HG03354 (cell line): ENCODE measurements around the gene PCED1B.
A peak's percentile ranks its signal among the peaks of the same experiment; 100 is the strongest.

ENCODE experiments used
- ATAC-seq: cut with Tn5 transposase; IDR thresholded peaks from one replicate; pipeline ENCODE4 v1.9.1; 2021; ENCODE audit warnings: mild to moderate bottlenecking; ENCODE audit not compliant: unreplicated experiment, poor library complexity, severe bottlenecking

PCED1B gene

GRCh38 chr12:47066278-47067025 is 13.0 kb upstream of the PCED1B start:
- no peak for ATAC-seq

DNA sequence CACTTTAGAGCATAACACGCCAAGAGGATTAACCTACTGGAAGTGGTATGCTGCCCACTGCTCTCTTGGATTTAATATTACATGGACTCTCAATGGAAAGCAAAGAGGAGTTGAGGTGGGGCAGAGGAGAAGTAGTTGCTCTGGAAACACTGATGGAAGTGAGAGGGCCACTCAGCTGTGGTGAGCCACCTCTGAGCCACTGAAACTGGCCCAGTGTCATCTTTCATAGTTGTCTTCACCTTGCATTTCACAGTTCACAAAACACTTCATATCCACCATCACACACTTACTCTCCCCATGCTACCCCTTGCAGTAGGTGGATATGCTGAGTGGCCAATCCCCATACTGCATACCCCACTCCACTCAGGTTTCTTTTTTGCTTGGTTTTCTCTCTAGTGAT is 12.2 kb upstream of the PCED1B start:
- no peak for ATAC-seq

DNA sequence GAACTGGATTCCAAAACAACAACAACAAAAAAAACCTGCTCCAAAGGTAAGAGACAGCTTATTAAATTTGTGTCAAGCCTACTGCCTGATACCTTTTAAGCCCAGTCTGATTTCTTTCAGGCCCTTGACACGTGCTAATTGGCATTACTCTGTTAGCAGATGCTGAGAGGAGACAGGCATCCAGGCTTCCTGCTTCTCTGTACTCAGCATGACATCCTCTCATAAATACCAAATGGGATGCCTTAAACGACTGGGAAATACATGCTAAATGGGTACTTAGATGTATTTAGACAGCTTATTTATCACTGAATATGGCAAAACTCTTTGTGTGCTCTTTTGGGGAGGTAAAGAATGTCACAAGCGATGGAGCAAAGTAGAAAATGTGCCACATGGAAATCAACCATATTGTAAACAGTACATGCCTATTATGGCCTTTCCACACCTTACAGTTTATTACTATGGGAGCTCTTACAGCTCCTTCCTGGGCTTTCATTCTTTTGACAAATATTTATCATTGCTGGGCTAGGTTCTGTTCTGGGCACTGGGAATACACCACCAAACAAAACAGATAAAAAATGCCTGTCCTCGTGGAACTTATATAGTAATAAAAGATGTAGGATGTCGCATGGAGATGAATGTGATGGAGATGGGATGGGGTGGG is 11.5 kb upstream of the PCED1B start:
- ATAC-seq, result no peak

GRCh38 chr12:47068539-47068938 is 10.9 kb upstream of the PCED1B start:
- ATAC-seq, result no peak

- no peak for ATAC-seq
These were observed 9.1 kb upstream of the PCED1B start for GRCh38 chr12:47070310-47070709.

- no peak for ATAC-seq
These were observed 8.1 kb upstream of the PCED1B start for GRCh38 chr12:47071241-47071852.

DNA sequence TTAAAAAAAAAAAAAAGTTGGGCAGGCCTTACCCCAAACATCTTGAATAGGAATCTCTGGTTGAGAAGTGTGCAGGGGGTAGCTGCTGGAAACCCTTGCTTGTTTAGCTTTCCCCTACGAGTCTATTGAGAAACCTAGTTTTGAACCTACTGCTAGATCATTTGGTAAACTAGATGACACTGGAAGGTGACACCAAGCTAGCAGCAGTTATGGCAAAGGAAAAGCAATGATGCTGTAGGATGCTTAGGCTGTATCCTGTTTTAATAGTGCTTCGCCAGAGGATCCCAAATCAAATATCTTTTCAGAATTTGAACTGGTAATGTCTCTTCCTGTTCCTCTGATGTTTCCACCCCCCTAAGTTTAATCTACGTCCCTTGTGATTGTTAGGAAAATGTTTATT is 5.5 kb upstream of the PCED1B start:
- ATAC-seq, result no peak

- ATAC-seq, result no peak
These were observed 4.7 kb upstream of the PCED1B start for GRCh38 chr12:47074757-47075156.

DNA sequence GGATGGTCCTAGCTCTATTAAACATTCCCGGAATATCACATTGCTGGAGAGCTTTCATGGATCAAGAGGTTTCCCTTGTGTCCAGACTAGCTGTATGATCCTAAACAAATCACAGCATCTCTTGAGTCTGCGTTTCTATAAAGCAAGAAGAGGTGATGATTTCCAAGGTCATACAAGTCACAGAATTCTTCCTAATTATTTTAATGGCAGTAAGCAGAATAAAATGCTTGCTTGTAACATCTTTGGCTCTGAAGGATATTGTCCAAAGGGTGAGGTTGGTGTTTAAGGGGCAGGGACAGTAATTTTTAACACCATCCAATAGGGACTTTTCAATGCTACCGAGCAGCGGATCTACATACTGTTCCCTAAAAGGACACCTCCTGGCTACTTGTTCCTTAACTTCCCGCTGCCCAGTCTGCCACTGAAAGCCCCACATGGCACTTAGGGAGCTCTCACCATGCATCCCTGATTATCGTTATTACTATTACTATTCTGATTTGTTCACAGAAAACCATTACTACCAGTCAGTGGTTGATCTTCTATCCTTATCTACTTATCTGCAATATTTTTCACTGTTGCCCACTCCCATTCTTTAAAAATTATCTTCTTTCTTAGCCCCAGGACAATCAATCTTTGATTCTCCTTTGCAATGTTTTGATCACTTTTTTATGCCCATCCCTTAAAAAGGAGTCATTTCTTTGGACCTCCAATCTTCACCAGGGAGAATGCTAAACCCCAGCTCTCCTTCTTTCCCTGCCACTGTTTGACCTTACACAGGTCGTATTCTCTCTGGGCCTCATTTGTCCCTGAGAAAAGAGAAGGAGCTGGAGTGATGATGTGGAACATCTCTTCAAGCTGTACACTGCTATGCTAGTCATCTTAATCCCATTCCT is 4.0 kb upstream of the PCED1B start:
- no peak for ATAC-seq

GRCh38 chr12:47077206-47078085 is 2.0 kb upstream of the PCED1B start:
- no peak for ATAC-seq

DNA sequence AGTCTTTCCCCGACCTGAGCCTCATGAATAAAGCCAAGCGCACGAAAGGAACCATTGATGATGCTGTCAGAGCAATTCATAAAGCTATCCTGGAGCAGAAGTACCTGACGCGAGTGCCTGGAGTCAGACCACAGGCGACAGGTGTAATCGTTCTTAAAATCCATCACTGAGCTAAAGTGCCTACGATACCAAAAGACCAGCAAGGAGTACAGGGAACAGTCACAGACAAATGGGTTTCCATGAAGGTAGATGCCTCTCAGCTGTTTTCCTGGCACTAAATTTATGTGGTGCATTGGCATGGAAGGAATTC is 1.4 kb upstream of the PCED1B start:
- no peak for ATAC-seq

DNA sequence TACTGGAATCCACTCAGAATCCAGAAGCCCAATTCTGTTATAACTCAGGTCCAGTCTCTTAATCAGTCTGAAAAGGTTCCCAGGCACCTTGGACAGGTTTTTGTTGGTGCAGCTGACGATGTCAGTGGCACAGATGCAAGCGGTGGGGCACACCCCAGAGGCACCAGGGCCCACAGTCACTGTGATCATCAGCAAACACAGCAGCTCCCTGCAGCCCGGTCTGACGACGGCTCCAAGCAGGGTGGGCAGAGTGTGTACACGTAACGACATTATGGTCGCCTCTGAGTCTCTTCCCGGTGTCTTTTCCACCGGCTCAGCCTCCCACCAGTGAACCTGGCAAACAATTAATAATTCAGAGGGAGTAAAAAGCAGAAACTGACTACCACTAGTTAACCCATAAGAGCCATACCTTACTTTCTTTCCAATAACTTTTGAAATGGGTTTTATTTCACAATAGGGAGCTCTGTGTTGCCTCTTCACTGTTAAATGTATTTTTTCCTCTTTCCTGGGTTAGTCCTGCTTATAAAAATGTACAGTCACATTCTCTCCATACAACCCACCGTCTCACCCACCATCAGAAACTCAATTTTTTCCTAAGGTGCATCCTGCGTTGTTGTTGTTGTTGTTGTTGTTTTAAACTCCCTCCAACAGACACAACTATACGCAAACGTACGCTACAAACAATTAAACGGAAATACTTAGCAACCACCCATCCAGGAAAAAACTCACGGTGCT is 521 bp upstream of the PCED1B start:
- no peak for ATAC-seq

- ATAC-seq, result peak; percentile 33
These were observed 732 bp downstream of the PCED1B start for GRCh38 chr12:47079981-47080724.

- ATAC-seq, result no peak
These were observed 1.5 kb downstream of the PCED1B start for GRCh38 chr12:47080725-47081502.

- ATAC-seq, result no peak
These were observed 2.9 kb downstream of the PCED1B start for GRCh38 chr12:47082283-47082682.

GRCh38 chr12:47082796-47083621 is 3.6 kb downstream of the PCED1B start:
- no peak for ATAC-seq

DNA sequence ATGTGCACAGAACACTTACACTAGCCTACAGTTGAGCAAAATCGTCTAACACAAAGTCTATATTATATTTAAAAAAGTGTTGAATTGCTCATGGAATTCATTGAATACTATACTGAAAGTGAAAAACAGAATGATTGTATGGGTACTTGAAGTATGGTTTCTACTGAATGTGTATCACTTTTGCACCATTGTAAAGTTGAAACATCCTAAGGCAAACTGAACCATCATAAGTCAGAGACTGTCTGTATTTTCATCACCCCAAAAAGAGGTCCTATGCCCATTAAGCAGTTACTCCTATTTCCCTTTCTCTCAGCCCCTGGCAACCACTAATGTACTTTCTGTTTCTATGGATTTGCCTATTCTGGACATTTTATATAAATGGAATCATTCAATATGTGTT is 4.8 kb downstream of the PCED1B start:
- no peak for ATAC-seq
